Germinal center (tissue), 1 donor: ENCODE data around the gene ASGR1.

ENCODE experiments used
- DNase-seq: peaks from one replicate; pipeline ENCODE4 v3.0.0; 2012; ENCODE audit warnings: mixed read lengths, low spot score

Gene ASGR1

GRCh38 chr17:7123844-7124243, 55.3 kb downstream of the ASGR1 start:
- DNase-seq: no peak
